ENCODE data around the gene TBC1D24.
A peak's percentile ranks its signal among the peaks of the same experiment; 100 is the strongest.

DNA sequence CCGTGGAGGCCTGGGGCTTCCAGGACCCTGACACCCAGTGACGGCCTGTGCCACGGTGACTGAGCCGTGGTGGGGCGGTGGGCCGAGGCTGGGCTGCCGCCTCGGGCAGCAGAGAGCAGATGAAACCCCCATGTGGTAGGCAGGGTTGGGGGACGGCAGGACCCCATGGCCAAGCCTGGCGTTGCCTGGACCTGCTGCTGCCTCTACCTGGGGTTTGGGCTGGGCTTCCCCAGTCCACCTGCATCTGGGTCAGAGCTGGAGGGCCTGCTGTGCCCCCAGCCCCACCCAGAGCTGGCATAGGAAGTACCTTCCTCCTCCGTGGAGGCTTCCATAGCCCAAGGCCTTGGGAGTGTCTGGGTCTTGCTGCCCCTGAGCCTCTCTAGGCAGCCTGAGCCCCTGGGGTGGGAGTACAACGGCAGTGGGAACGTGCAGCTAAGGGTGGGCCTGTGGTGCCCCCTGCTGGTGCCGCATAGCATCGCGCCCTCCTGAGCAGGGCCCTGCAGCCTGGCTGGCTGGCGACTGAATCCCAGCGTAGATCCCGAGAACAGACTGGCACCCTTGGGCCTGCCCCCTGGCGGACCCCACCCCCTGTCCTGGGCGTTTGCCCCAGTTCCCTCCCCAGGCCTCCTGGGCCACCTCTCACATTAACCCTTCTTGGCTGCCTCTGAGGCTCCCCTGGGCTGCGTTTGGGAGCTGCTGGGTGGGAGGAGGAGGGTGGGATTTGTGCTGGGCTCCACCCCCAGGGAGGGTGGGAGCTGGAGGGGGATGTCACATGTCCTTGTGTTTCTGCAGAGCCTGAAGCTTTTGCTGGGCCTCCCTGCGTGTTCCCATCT, 26.2 kb downstream of the TBC1D24 start:
- TF ChIP-seq, protein P1, sequence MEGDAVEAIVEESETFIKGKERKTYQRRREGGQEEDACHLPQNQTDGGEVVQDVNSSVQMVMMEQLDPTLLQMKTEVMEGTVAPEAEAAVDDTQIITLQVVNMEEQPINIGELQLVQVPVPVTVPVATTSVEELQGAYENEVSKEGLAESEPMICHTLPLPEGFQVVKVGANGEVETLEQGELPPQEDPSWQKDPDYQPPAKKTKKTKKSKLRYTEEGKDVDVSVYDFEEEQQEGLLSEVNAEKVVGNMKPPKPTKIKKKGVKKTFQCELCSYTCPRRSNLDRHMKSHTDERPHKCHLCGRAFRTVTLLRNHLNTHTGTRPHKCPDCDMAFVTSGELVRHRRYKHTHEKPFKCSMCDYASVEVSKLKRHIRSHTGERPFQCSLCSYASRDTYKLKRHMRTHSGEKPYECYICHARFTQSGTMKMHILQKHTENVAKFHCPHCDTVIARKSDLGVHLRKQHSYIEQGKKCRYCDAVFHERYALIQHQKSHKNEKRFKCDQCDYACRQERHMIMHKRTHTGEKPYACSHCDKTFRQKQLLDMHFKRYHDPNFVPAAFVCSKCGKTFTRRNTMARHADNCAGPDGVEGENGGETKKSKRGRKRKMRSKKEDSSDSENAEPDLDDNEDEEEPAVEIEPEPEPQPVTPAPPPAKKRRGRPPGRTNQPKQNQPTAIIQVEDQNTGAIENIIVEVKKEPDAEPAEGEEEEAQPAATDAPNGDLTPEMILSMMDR (IDR thresholded peaks at IDR 0.05): peak; percentile 94
- TF ChIP-seq ZFX (IDR thresholded peaks at IDR 0.05; ENCODE audit: borderline replicate concordance): no peak

Measured in 22Rv1 (cell line).